Smooth muscle cell of the coronary artery (primary cell): Measurements from ENCODE around the gene GAGE13. TPM values are rescaled to one million over a fixed set of nuclear protein-coding genes. Genes with fewer than 3 reads are reported as not detected.

Experiments
- total RNA-seq: library from RNA; depleted of rRNA; stranded (reverse); fragments of >200 nt; gene quantifications from 2 replicates; pipeline ENCODE4 v1.2.3, GENCODE V29; 2014; ENCODE audit warnings: low replicate concordance

Gene GAGE13, protein sequence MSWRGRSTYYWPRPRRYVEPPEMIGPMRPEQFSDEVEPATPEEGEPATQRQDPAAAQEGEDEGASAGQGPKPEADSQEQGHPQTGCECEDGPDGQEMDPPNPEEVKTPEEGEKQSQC
- total RNA-seq: not detected in 2 replicates

DNA sequence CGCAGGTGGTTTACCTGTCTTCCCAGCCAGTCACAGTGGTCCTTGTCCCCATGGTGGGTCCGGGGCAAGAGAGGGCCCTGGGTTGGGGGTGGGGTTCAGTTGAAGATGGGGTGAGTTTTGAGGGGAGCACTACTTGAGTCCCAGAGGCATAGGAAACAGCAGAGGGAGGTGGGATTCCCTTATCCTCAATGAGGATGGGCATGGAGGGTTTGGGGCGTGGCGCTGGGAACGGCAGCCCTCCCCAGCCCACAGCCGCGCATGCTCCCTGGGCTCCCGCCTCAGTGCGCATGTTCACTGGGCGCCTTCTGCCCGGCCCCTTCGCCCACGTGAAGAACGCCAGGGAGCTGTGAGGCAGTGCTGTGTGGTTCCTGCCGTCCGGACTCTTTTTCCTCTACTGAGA, at the start of gene GAGE13:
Gene GAGE13 (plus strand): TSS at position 301 of the 400 bp plus-strand sequence. CDS start 1,156 bp downstream, outside the sequence.

GRCh38 chrX:49303346-49303745, 28.0 kb upstream of the GAGE13 start, which contains the start of gene GAGE10:
GAGE10 (plus strand) TSS chrX:49303646; CDS start chrX:49304860, 1,214 bp downstream.

DNA sequence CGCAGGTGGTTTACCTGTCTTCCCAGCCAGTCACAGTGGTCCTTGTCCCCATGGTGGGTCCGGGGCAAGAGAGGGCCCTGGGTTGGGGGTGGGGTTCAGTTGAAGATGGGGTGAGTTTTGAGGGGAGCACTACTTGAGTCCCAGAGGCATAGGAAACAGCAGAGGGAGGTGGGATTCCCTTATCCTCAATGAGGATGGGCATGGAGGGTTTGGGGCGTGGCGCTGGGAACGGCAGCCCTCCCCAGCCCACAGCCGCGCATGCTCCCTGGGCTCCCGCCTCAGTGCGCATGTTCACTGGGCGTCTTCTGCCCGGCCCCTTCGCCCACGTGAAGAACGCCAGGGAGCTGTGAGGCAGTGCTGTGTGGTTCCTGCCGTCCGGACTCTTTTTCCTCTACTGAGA, 9.6 kb upstream of the GAGE13 start, which contains the start of gene GAGE12J:
Gene GAGE12J (plus strand): TSS at position 301 of the 400 bp plus-strand sequence. CDS start 1,157 bp downstream, outside the sequence.

Other genes with a start within 250 kb of the GAGE13 start
- gene GPKOW, start 207.8 kb upstream of the GAGE13 start, total RNA-seq: 15.3 and 21.6 TPM in 2 replicates
- gene MAGIX, start 168.8 kb upstream of the GAGE13 start, total RNA-seq: 0.82 and 1.7 TPM in 2 replicates
- gene PLP2, start 159.7 kb upstream of the GAGE13 start, total RNA-seq: 15.9 and 17.5 TPM in 2 replicates
- 3.0 and 4.1 TPM in 2 replicates for gene PRICKLE3, start 145.2 kb upstream of the GAGE13 start, total RNA-seq
- 0.08 and 0.12 TPM in 2 replicates for gene SYP, start 131.4 kb upstream of the GAGE13 start, total RNA-seq
- gene CACNA1F, start 98.2 kb upstream of the GAGE13 start, total RNA-seq: not detected in 2 replicates
- gene CCDC22, start 96.1 kb upstream of the GAGE13 start, total RNA-seq: 6.2 and 7.6 TPM in 2 replicates
- not detected in 2 replicates for gene FOXP3, start 66.9 kb upstream of the GAGE13 start, total RNA-seq
- gene PPP1R3F, start 61.8 kb upstream of the GAGE13 start, total RNA-seq: 4.4 and 16.7 TPM in 2 replicates
- not detected in 2 replicates for gene GAGE10, start 27.9 kb upstream of the GAGE13 start, total RNA-seq
- not detected in 2 replicates for gene GAGE12J, start 9.5 kb upstream of the GAGE13 start, total RNA-seq
- not detected in 2 replicates for gene GAGE12C, start 200.6 kb downstream of the GAGE13 start, total RNA-seq
- not detected in 2 replicates for gene GAGE12D, start 210.2 kb downstream of the GAGE13 start, total RNA-seq
- gene GAGE12E, start 219.7 kb downstream of the GAGE13 start, total RNA-seq: not detected in 2 replicates
- gene GAGE12F, start 229.3 kb downstream of the GAGE13 start, total RNA-seq: not detected in 2 replicates
- not detected in 2 replicates for gene GAGE12G, start 238.8 kb downstream of the GAGE13 start, total RNA-seq
- not detected in 2 replicates for gene GAGE12H, start 248.4 kb downstream of the GAGE13 start, total RNA-seq